ENCODE data around the gene PLCD3.

PLCD3 gene

DNA sequence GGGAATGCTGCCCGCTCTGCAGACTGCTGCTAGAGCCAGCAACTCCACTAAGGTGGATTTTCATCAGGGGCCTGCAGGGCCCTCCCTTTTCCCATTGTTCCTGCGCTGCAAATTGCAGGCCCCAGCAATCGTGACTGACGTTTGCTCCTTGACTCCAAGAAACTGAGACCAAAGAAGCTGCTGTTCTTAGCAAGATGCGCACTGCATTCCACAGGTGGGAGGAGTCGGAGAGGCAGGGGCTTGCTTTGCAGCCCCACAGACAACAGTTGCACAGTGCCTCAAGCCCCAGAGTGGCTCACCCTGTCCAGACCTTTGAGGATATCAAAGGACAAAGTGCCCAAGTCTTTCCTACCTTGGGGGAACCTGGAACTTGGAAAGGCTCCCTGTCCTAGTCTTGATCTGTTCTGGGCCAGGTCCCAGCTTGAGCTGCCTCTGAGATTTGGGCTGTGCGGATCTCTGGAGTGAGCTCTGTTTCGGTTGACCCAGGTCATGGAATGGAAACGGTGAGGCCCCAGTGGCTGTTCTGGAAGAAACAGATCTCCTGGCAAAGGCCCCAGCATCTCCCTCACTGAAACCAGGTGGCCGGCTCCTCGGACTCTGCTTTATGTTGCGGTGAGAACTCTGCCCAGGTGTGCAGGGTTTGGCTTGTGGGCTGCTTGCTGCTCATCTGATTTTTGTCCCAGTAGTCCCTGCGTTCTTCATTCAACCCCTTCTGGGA lies 24.9 kb downstream of the PLCD3 start:
- DNase-seq = no peak
- H3K36me3 ChIP-seq = peaks cover 63% of the 10 kb centered on the region
- no peaks in the 10 kb centered on the region; the same call in 1 of the 2 replicates for H3K4me1 ChIP-seq
- H3K4me3 ChIP-seq (ENCODE audit: low read depth, low read length) = no peak overlapping the region
- no peaks in the 10 kb centered on the region for H3K27me3 ChIP-seq
- TF ChIP-seq, protein P1, sequence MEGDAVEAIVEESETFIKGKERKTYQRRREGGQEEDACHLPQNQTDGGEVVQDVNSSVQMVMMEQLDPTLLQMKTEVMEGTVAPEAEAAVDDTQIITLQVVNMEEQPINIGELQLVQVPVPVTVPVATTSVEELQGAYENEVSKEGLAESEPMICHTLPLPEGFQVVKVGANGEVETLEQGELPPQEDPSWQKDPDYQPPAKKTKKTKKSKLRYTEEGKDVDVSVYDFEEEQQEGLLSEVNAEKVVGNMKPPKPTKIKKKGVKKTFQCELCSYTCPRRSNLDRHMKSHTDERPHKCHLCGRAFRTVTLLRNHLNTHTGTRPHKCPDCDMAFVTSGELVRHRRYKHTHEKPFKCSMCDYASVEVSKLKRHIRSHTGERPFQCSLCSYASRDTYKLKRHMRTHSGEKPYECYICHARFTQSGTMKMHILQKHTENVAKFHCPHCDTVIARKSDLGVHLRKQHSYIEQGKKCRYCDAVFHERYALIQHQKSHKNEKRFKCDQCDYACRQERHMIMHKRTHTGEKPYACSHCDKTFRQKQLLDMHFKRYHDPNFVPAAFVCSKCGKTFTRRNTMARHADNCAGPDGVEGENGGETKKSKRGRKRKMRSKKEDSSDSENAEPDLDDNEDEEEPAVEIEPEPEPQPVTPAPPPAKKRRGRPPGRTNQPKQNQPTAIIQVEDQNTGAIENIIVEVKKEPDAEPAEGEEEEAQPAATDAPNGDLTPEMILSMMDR (IDR thresholded peaks at IDR 0.05; ENCODE audit: low read depth, low read length) = no peak
- H3K9me3 ChIP-seq = no peaks in the 10 kb centered on the region

DNA sequence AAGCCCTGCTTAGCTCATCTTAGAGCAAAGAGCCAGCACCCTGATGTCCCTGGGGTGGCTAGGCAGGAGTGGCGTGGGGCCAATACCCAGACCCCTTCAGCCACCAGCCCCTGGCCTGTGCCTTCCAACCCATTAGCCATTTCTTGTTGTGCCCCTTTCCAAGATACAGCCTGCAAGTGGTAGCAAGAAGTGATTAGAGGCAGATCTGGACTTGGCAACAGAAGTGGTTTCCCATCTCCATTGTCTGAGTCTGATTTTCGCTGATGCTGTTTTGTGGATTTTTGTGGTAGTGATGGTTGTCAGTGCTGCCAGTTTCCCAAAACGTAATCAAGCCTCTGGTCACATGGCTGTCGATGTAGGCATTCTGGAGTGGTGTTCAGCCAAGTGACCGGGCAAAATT lies 25.7 kb downstream of the PLCD3 start:
- H3K4me3 ChIP-seq (ENCODE audit: low read depth, low read length) = no peak overlapping the region
- DNase-seq = no peak
- no peaks in the 10 kb centered on the region for H3K9me3 ChIP-seq
- TF ChIP-seq, protein P1 (IDR thresholded peaks at IDR 0.05; ENCODE audit: low read depth, low read length) = no peak
- H3K4me1 ChIP-seq = no peaks in the 10 kb centered on the region; the same call in 1 of the 2 replicates
- peaks cover 71% of the 10 kb centered on the region for H3K36me3 ChIP-seq
- no peaks in the 10 kb centered on the region for H3K27me3 ChIP-seq

DNA sequence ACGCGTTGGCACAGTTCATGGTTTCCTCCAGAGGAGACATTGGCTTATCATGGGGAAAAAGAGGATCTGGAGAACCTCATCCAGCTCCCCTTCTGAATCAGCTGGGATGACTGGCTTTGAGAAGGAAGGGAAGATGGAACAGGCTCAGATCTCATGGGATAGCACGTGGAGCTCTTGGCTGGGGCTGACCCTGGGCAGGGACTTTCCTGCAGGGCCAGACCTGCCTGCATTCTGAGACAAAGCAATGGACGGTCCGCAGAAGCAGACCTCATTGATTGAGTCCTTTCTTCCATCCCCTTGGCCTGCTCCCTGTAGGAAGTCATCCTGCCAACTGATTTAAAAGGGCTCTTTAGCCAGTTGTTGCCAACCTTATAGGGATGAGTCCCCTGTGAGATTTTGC lies 26.2 kb downstream of the PLCD3 start:
- Histone ChIP-seq H3K4me3 (ENCODE audit: low read depth, low read length) (no peak overlapping the region), H3K36me3 (peaks cover 73% of the 10 kb centered on the region), H3K9me3 (no peaks in the 10 kb centered on the region), H3K4me1 (no peaks in the 10 kb centered on the region; the same call in 1 of the 2 replicates), H3K27me3 (no peaks in the 10 kb centered on the region)
- DNase-seq = no peak
- TF ChIP-seq, protein P1 (IDR thresholded peaks at IDR 0.05; ENCODE audit: low read depth, low read length) = no peak

DNA sequence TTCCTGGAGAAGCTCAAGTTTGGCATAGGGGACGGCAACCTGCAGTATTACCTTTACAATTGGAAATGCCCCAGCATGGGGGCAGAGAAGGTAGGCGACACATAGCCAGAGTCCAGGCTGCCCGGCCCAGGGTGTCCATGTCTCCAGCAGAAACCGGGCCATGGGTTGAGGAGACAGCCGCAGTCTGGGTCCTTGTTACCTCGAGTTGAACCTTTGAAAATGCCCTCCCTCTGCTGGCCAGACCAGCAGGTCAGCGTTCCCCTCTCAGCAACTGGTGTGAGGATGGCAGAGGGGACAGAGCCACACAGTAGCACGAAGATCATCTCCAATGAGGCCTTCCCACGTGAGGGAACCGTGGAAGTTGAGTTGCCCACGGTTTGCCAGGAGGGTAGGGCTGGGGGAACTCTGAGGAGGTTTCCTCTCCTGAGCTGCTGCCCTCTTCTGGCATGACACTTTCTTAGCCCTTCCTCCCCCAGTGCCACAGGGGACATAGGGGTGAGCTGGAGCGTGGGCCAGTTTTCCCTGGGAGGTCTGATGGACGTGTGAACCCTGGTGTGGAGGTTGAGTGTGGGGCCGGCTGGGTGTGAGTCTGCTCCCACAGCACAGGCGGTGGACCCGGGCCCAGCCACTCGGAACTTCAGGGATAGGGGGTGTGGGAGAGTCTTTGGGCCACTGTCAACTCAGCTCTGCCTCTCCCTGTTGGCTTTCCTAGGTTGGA lies 27.2 kb downstream of the PLCD3 start:
- Histone ChIP-seq H3K27me3 (no peaks in the 10 kb centered on the region), H3K9me3 (no peaks in the 10 kb centered on the region), H3K4me1 (no peaks in the 10 kb centered on the region), H3K4me3 (ENCODE audit: low read depth, low read length) (no peak overlapping the region), H3K36me3 (peaks cover 81% of the 10 kb centered on the region)
- DNase-seq = no peak
- TF ChIP-seq, protein P1 (IDR thresholded peaks at IDR 0.05; ENCODE audit: low read depth, low read length) = no peak

DNA sequence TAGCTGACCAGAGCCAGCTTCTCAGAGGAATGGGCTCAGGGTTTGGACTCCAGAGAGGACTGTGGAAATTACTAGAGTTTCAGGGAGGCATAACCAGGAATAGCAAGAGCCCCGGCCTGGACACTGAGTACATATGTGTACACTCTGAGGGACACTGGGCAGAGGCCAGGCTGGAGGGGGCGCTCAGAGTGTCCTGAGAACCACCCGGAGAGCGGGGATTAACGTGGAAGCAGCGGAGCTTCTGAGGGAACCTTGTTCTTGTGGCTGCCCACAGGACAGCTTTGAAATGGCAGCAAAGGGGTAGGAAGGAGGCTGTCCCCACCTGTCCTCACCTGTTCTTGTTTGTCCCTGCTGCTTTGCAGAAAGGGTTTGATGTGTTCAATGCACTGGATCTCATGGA lies 27.8 kb downstream of the PLCD3 start:
- Histone ChIP-seq H3K27me3 (no peaks in the 10 kb centered on the region), H3K36me3 (peaks cover 85% of the 10 kb centered on the region), H3K9me3 (no peaks in the 10 kb centered on the region), H3K4me1 (no peaks in the 10 kb centered on the region), H3K4me3 (ENCODE audit: low read depth, low read length) (no peak overlapping the region)
- no peak for DNase-seq
- TF ChIP-seq, protein P1 (IDR thresholded peaks at IDR 0.05; ENCODE audit: low read depth, low read length) = no peak

DNA sequence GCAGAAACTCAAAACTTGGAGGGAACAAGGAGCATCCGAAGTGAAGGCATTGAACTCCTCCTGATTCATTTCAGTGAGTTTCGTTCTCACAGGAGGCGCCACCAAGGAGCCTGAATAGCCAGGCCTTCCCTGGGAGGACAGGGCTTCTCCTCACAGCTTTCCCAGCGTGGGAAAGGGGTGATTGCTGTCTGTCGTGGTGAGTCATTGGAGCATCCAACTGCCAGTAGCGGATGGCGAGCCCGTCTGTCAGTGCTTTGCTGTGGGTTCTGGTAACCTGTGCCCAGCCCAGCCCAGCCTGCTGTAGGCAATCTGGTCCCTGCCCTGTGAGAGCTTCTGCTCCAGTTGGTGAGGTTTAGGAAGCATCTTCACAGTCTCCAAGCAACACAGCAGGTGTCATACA lies 28.3 kb downstream of the PLCD3 start:
- TF ChIP-seq, protein P1 (IDR thresholded peaks at IDR 0.05; ENCODE audit: low read depth, low read length) = no peak
- DNase-seq = no peak
- Histone ChIP-seq H3K4me1 (no peaks in the 10 kb centered on the region), H3K9me3 (no peaks in the 10 kb centered on the region), H3K36me3 (peaks cover 85% of the 10 kb centered on the region), H3K4me3 (ENCODE audit: low read depth, low read length) (no peak overlapping the region), H3K27me3 (no peaks in the 10 kb centered on the region)

Measured in BE2C (cell line).